LNCAP (cell line): ENCODE measurements around the gene ZW10.

Source experiments
- TF ChIP-seq, protein P1 (sequence below): fragments of 450-650 bp; IDR thresholded peaks from 2 replicates; pipeline ENCODE4 v1.5.1; 2017; ENCODE audit warnings: mild to moderate bottlenecking

The ZW10 gene

DNA sequence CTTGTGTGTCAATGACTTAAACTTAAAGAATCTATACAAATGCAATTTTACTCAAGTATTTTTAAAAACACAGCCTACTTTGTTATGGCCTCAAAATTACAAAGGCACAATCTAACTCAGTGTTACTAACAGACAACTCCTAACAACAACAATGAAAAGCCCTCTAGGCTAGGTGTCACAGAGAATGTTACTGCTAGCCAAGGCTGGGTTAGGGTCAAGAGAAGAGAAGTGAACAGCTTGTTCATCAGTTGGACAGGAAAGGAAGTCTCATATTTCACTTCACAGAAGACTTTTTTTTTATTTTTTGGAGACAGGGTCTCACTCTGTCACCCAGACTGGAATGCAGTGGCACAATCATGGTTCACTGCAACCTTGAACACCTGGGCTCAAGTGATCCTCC is 32.1 kb upstream of the ZW10 start:
- TF ChIP-seq, protein P1, sequence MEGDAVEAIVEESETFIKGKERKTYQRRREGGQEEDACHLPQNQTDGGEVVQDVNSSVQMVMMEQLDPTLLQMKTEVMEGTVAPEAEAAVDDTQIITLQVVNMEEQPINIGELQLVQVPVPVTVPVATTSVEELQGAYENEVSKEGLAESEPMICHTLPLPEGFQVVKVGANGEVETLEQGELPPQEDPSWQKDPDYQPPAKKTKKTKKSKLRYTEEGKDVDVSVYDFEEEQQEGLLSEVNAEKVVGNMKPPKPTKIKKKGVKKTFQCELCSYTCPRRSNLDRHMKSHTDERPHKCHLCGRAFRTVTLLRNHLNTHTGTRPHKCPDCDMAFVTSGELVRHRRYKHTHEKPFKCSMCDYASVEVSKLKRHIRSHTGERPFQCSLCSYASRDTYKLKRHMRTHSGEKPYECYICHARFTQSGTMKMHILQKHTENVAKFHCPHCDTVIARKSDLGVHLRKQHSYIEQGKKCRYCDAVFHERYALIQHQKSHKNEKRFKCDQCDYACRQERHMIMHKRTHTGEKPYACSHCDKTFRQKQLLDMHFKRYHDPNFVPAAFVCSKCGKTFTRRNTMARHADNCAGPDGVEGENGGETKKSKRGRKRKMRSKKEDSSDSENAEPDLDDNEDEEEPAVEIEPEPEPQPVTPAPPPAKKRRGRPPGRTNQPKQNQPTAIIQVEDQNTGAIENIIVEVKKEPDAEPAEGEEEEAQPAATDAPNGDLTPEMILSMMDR, result no peak

DNA sequence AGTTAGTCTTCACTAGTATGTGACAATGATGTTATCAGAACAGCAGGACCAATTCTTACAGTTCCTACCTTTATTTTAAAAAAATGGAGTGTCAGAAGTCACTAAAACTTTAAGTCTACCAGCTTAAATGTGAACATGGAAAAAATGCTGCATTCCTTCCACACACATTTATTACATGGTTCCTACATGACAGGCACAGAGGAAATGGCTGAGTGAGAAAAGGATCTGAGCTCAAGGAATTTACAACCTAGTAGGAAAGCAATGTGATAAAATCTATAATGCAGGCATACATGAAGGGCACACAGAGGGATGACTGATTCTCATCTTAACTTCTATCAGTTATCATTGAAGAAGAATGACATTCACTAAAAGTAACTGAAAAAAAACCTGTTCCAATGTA is 29.1 kb upstream of the ZW10 start:
- TF ChIP-seq, protein P1, result no peak

DNA sequence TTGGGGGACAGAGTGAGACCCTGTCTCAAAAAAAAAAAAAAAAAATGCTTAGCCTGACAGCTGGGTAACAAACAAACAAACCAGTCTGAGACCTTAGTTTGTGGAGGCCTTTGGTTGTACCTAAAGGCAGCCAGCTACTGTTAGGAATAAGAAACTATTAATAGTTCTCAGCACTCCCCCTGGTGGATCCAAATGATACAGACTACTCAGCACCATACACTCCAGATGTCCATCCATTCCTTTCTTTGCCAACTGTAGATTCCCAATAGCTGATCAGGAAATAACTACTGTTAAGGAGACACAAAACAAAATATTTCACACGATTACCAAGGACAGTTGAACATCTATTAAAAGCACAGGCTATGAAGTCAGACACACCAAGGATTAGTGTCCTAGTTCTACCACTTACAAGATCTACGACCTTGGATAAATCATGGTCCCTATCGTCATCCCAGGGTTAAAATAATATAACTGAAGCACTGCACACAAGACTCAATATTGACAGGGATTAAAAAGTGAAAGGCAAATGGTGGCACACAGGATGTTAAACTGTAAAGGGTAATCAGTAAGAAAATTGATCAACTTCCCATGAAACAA is 23.3 kb upstream of the ZW10 start:
- TF ChIP-seq, protein P1, result peak; percentile 80

DNA sequence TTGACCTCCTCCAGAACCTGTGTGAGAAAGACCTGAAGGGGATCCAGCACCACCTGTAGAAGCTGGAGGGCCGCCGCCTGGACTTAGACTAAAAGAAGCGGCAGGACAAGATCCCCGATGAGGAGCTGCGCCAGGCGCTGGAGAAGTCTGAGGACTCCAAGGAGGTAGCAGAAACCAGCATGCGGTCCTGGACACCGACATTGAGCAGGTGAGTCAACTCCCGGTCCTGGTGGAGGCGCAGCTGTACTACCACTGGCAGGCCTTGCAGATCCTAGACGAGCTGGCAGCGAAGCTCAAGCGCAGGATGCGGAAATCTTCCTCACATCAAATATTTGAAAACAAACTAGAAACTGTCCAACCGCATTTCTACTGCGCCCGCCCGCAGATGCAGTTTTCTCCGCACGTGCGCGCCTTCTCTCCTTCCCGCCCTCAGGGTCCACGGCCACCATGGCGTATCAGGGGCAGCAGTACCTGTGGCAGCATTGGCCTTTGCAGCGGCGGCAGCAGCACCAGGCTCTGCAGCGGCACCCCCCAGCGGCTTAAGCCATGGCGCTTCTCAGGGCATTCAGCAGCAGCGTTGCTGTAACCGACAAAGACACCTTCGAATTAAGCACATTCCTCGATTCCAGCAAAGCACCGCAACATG is 16.3 kb upstream of the ZW10 start:
- TF ChIP-seq, protein P1, result no peak

DNA sequence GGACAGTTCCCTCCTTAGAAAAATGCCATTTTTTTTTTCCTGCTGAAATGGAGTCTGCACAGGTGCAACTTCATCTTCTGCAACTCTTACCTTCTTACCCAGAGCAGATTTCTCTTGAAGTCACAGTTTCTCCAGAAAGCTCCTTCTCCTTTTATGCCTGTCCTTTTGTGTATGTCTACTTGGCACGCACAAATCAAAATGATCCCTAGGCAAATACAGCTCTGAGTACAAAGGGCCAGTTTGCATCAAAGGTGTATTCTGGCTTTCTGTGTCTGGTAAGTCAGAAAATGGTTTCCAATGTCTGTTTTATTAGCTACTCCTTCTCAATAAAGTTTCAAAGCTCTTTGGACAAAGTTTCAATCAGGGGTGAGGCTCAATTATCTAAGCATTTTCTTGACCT is 8.6 kb upstream of the ZW10 start:
- TF ChIP-seq, protein P1, result no peak

DNA sequence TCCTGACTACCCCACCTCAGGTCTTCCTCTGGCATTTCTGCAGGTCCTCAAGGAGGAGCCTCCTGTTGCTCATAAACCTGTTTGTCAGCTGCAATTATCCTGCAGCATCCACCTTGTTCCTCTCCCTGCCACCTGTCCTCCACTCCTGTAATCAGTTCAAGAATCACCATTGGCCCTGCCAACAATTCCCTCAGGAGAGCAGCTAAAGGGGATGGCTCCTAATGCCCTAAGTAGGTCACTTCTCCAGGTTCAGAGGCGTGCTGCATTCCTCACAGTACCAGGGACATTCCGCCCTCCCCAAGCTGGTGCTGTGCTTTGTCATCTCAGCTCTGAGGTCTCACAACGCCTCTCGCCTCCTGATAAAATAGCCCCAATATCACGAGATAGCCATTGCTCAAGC is 8.2 kb upstream of the ZW10 start:
- TF ChIP-seq, protein P1, result no peak

DNA sequence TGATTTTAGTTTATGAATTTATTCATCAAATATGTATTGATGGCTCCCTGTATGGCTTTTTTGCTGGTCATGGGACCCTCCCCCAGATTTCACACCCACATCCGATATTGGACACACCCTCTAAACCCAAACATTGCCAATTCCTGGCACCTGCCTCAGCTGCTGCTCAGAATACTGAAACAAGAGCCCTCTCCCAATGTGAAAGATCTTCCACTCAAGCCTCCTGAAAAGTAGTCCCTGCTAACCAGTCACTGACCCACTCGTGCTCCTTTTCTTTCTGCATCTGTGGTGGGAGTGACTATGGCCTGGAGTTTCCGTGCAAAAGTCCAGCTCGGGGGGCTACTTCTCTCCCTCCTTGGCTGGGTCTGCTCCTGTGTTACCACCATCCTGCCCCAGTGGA is 6.0 kb upstream of the ZW10 start, which contains the start of gene CLDN25:
TSS of gene CLDN25 (plus strand) at position 301 of the 400 bp plus-strand sequence. CDS start at position 301, 0 bp downstream.
- TF ChIP-seq, protein P1, result no peak
